PC-3 (cell line): ENCODE measurements around the gene AFG1L.

Experiments
- EZH2 ChIP-seq: fragments of 300-600 bp; sonication (generic); IDR thresholded peaks from one replicate; pipeline ENCODE4 v1.6.1; 2017; ENCODE audit warnings: antibody characterized with exemption, mild to moderate bottlenecking, low read length; ENCODE audit not compliant: unreplicated experiment
- EZH2phosphoT487 ChIP-seq: fragments of 300-600 bp; sonication (generic); IDR thresholded peaks from 2 replicates; pipeline ENCODE4 v1.6.1; 2018; ENCODE audit warnings: mild to moderate bottlenecking, antibody characterized with exemption, low read length, borderline replicate concordance
- TF ChIP-seq, protein P1 (sequence below): fragments of 300-600 bp; sonication (generic); conservative IDR thresholded peaks from 2 replicates; pipeline ENCODE4 v1.5.1; 2017; ENCODE audit warnings: antibody characterized with exemption, low read depth, mild to moderate bottlenecking, low read length

DNA sequence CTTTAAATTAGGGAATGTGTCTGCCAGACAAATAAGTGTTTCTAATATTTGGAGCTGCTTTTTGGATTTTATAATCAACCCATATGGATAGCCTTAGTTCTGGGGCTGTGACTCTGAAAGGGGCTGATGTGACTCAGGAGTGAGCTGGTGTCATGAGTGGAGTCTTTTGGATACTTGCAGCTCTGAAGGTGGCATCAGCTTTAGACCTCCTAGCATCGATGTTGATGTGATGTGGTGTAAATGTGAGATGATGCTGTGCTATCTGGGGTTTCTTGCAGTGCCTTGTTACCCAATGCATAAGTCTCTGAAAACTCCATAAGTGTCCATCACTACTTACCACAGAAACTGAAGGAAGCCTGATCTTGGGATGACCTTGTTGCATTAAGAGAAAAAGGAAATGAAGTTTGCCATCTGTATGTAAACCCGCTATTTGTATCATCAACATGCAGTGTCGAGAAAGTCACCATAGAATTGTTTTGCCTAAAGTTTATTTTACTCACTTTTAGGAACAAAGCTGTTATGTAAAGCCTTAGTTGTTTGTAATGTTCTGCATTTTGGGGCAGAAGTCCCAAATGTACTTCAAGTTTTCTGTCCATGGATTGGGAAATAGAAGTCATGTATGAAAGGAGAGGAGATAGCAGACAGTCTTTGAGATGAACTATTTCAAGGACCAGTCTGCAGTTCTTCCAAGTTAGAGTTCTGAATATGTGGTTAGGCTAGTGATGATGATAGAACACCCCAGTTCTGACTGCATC, 273.9 kb downstream of the AFG1L start:
- TF ChIP-seq, protein P1, sequence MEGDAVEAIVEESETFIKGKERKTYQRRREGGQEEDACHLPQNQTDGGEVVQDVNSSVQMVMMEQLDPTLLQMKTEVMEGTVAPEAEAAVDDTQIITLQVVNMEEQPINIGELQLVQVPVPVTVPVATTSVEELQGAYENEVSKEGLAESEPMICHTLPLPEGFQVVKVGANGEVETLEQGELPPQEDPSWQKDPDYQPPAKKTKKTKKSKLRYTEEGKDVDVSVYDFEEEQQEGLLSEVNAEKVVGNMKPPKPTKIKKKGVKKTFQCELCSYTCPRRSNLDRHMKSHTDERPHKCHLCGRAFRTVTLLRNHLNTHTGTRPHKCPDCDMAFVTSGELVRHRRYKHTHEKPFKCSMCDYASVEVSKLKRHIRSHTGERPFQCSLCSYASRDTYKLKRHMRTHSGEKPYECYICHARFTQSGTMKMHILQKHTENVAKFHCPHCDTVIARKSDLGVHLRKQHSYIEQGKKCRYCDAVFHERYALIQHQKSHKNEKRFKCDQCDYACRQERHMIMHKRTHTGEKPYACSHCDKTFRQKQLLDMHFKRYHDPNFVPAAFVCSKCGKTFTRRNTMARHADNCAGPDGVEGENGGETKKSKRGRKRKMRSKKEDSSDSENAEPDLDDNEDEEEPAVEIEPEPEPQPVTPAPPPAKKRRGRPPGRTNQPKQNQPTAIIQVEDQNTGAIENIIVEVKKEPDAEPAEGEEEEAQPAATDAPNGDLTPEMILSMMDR = no peak
- TF ChIP-seq EZH2 = no peak
- TF ChIP-seq EZH2phosphoT487 = no peak
